ENCODE data around the gene ZNF134. TPM values are rescaled to one million over a fixed set of nuclear protein-coding genes. Genes with fewer than 3 reads are reported as not detected.

ZNF134 gene
- total and polyA plus RNA-seq, 9 of the 15 experiments (the other 6 are each of a cell fraction or from before 2014, with no cell fraction given) = 1.3 to 10.0 (median 5.7) TPM

GRCh38 chr19:57578487-57579205 lies 35.4 kb upstream of the ZNF134 start, which contains the start of gene ZNF416 (continued):
- TF ChIP-seq ZNF561 (CRISPR knock-in tag; conservative IDR thresholded peaks at IDR 0.05) (no peak), C11orf30 (IDR thresholded peaks at IDR 0.05; ENCODE audit: low read depth) (no peak), PML (IDR thresholded peaks at IDR 0.05; ENCODE audit: low read length) (no peak), CTBP1 (IDR thresholded peaks at IDR 0.05; ENCODE audit: borderline replicate concordance) (0 out of 2 replicates have a peak, but pooled peaks have one; percentile 50), KAT8 (IDR thresholded peaks at IDR 0.05; ENCODE audit: low read depth) (no peak), SP2 (IDR thresholded peaks at IDR 0.05; ENCODE audit: extremely low read depth, low read depth, low read length, poor library complexity, severe bottlenecking) (peak; percentile 63), PREB (CRISPR knock-in tag; IDR thresholded peaks at IDR 0.05) (no peak), E2F6 (IDR thresholded peaks at IDR 0.05; ENCODE audit: borderline replicate concordance in 1 of 2, extremely low read depth in 1 of 2, insufficient read depth in 1 of 2, insufficient read length in 1 of 2, low read depth in 1 of 2, low read length in 1 of 2, poor library complexity in 1 of 2, severe bottlenecking in 1 of 2) (peak in 1 of 2 experiments; percentile 25), SMARCA5 (IDR thresholded peaks at IDR 0.05) (no peak), L3MBTL2 (IDR thresholded peaks at IDR 0.05) (peak; percentile 57; the same call in 1 of the 2 replicates), PYGO2 (tag; IDR thresholded peaks at IDR 0.05) (no peak), HCFC1 (IDR thresholded peaks at IDR 0.05; ENCODE audit: low read depth, low read length) (peak; percentile 89), RUNX1 (IDR thresholded peaks at IDR 0.05; ENCODE audit: low read depth) (no peak), MGA (IDR thresholded peaks at IDR 0.05) (peak; percentile 60)
